ENCODE data around the gene IGF1R.

Gene IGF1R

DNA sequence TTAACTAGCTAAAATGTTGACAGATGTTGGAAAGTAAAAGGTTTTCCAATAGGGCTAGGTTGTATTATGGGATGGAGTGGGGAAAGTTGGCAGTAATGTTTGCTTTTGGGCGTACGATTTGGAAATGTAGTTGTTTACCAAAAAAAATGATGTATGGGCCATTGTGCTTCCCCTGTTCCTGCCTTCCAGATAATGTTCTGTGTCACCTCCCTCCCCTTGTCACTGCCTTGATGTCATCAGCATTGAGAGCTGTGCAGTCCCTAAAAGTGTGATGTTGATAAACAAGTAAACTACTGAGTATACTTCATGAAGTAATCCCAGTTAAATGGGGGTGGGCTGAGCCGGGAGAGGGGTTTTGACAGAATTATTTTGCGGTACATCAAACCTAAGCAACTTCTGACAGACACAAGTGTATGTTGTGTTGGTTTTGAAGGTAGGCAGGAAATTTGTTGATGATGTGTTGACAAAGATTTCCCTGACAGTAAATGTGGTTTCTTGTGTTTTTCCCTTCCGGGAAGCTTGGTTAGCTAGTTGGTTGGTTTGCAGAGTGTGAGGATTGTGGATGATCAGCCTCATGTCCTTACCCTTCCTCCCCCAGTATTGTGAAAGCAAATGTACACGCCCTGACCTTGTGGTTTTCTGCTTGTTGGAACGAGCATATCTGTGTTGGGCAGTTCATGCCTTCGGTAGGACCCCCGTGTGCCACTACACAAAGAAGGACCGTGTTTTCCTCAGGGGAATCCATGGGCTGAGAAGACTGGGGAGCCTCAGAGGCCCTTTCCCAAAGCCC is 271.9 kb downstream of the IGF1R start:
- Histone ChIP-seq H3K27ac (ENCODE audit: low read length) (no peak overlapping the region), H3K27me3 (ENCODE audit: low read depth, low read length) (no peaks in the 10 kb centered on the region), H3K4me3 (ENCODE audit: low read depth in 1 of 2, low read length in 2 of 2) (no peak overlapping the region), H3K9me3 (ENCODE audit: control insufficient read depth in 1 of 2, low read length in 2 of 2) (no peaks in the 10 kb centered on the region), H3K36me3 (ENCODE audit: control insufficient read depth in 1 of 2, insufficient read depth in 2 of 2, low read length in 2 of 2) (peaks cover 45 to 49% of the 10 kb centered on the region in 2 donors), H3K4me1 (ENCODE audit: control insufficient read depth in 1 of 2, insufficient read depth in 2 of 2, low read length in 2 of 2) (no peaks in the 10 kb centered on the region)

DNA sequence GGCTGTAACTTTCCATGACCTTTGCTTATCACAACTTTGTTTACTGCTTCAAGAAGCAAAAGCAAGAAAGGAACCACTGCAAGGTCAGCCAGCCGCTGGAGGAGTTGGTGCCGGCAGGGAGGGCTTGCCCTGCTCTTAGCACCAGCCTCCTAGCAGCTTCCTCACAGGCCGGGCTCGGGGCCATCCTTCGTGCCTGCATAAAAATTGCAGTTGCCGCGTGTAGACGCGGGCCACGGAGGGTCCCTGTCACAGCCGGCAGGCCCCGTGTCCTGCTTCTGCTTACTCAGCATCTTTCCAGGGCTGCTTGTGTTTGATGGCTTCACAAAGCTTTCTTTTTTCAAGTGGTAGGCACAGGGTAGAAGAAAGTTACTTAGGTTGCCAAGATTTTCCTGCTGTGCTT is 274.8 kb downstream of the IGF1R start:
- H3K4me1 ChIP-seq (ENCODE audit: control insufficient read depth in 1 of 2, insufficient read depth in 2 of 2, low read length in 2 of 2): peaks cover 0 to 6% of the 10 kb centered on the region in 2 donors
- peaks cover 26 to 35% of the 10 kb centered on the region in 2 donors for H3K36me3 ChIP-seq (ENCODE audit: control insufficient read depth in 1 of 2, insufficient read depth in 2 of 2, low read length in 2 of 2)
- no peak overlapping the region for H3K4me3 ChIP-seq (ENCODE audit: low read depth in 1 of 2, low read length in 2 of 2)
- no peaks in the 10 kb centered on the region for H3K9me3 ChIP-seq (ENCODE audit: control insufficient read depth in 1 of 2, low read length in 2 of 2)
- no peaks in the 10 kb centered on the region for H3K27me3 ChIP-seq (ENCODE audit: low read depth, low read length)
- H3K27ac ChIP-seq (ENCODE audit: low read length): no peak overlapping the region

DNA sequence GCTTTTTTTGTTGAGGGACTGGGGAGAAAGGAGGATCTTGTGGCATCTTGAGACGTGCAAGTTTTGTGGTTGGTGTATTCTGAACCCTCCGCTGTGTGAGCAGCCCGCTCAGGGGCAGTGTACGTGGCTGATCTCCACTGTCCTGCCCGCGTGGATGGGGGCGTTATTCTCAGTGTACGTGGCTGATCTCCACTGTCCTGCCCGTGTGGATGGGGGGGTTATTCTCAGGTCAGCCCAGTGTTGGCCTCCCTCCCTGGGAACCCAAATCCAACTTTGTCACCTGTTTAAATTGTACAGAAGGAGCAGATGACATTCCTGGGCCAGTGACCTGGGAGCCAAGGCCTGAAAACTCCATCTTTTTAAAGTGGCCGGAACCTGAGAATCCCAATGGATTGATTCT is 275.2 kb downstream of the IGF1R start:
- no peak overlapping the region for H3K4me3 ChIP-seq (ENCODE audit: low read depth in 1 of 2, low read length in 2 of 2)
- H3K36me3 ChIP-seq (ENCODE audit: control insufficient read depth in 1 of 2, insufficient read depth in 2 of 2, low read length in 2 of 2): peaks cover 26 to 35% of the 10 kb centered on the region in 2 donors
- no peak overlapping the region for H3K27ac ChIP-seq (ENCODE audit: low read length)
- no peaks in the 10 kb centered on the region for H3K9me3 ChIP-seq (ENCODE audit: control insufficient read depth in 1 of 2, low read length in 2 of 2)
- peaks cover 0 to 6% of the 10 kb centered on the region in 2 donors for H3K4me1 ChIP-seq (ENCODE audit: control insufficient read depth in 1 of 2, insufficient read depth in 2 of 2, low read length in 2 of 2)
- H3K27me3 ChIP-seq (ENCODE audit: low read depth, low read length): no peaks in the 10 kb centered on the region

DNA sequence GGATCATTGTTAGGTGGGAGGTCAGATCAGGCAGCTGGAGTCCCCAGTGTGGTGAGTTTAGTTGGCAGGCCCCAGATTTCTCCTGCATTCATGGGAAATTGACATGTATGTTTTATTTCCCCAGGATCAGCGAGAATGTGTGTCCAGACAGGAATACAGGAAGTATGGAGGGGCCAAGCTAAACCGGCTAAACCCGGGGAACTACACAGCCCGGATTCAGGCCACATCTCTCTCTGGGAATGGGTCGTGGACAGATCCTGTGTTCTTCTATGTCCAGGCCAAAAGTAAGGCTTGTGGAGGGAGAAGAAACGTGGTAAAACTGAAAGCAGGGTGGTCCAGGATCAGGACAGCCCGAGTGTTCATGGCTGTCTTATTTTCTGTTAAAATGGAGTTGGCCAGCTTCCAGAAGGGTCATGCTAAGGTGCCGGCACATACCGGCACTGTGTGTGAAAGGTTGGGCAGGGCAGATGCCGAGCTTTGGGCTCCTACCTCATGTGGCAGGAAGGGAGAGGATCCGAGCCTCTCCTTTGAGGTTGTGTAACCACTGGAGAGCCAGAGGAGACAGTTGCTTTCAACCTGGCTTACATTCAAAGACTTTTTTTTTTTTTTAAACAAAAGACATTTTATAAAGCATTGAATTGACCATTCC is 276.2 kb downstream of the IGF1R start:
- H3K9me3 ChIP-seq (ENCODE audit: control insufficient read depth in 1 of 2, low read length in 2 of 2): no peaks in the 10 kb centered on the region
- H3K27me3 ChIP-seq (ENCODE audit: low read depth, low read length): no peaks in the 10 kb centered on the region
- H3K4me1 ChIP-seq (ENCODE audit: control insufficient read depth in 1 of 2, insufficient read depth in 2 of 2, low read length in 2 of 2): peaks cover 0 to 6% of the 10 kb centered on the region in 2 donors
- H3K27ac ChIP-seq (ENCODE audit: low read length): peak overlapping the region; percentile 1
- H3K36me3 ChIP-seq (ENCODE audit: control insufficient read depth in 1 of 2, insufficient read depth in 2 of 2, low read length in 2 of 2): peaks cover 27 to 28% of the 10 kb centered on the region in 2 donors
- no peak overlapping the region for H3K4me3 ChIP-seq (ENCODE audit: low read depth in 1 of 2, low read length in 2 of 2)

DNA sequence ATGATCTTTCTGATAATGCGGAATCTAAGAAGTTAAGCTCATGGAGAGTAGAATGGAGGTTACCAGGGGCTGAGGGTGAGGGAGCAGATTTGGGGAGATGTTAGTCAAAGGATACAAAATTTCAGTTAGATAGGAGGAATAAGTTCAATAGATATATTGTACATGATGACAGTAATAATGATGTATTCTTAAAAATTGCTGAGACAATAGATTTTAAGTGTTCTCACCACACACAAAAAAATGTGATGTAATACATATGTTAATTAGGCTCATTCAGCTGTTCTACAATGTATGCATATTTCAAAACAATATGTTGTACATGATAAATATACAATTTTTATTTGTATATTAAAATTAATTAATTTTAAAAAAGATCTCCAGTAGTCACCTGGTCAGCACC is 277.9 kb downstream of the IGF1R start:
- Histone ChIP-seq H3K27ac (ENCODE audit: low read length) (no peak overlapping the region), H3K36me3 (ENCODE audit: control insufficient read depth in 1 of 2, insufficient read depth in 2 of 2, low read length in 2 of 2) (peaks cover 29 to 41% of the 10 kb centered on the region in 2 donors), H3K9me3 (ENCODE audit: control insufficient read depth in 1 of 2, low read length in 2 of 2) (no peaks in the 10 kb centered on the region), H3K27me3 (ENCODE audit: low read depth, low read length) (no peaks in the 10 kb centered on the region), H3K4me3 (ENCODE audit: low read depth in 1 of 2, low read length in 2 of 2) (no peak overlapping the region), H3K4me1 (ENCODE audit: control insufficient read depth in 1 of 2, insufficient read depth in 2 of 2, low read length in 2 of 2) (peaks cover 0 to 6% of the 10 kb centered on the region in 2 donors)

DNA sequence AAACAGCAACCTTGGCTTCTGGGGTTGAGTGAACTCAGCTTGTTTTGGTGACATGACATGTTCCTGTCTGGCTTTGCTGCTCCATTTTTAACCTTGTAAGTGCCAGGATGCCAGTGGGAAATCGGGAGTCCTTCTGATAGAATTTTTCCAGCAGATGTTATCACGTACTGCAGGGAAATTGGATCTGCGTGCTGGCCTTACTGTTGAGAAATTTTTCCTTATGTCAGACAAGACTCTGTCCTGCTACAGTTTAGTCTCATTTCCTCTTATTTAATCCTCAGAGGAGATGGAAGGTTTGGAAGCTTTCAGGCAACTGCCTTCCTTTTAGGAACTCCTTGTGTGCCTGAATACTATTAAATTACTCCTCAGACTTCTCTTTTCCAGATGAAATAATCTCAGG is 278.7 kb downstream of the IGF1R start:
- Histone ChIP-seq H3K4me3 (ENCODE audit: low read depth in 1 of 2, low read length in 2 of 2) (no peak overlapping the region), H3K4me1 (ENCODE audit: control insufficient read depth in 1 of 2, insufficient read depth in 2 of 2, low read length in 2 of 2) (peaks cover 0 to 6% of the 10 kb centered on the region in 2 donors), H3K27me3 (ENCODE audit: low read depth, low read length) (no peaks in the 10 kb centered on the region), H3K9me3 (ENCODE audit: control insufficient read depth in 1 of 2, low read length in 2 of 2) (no peaks in the 10 kb centered on the region), H3K36me3 (ENCODE audit: control insufficient read depth in 1 of 2, insufficient read depth in 2 of 2, low read length in 2 of 2) (peaks cover 27 to 42% of the 10 kb centered on the region in 2 donors), H3K27ac (ENCODE audit: low read length) (peak overlapping the region; percentile 54)

DNA sequence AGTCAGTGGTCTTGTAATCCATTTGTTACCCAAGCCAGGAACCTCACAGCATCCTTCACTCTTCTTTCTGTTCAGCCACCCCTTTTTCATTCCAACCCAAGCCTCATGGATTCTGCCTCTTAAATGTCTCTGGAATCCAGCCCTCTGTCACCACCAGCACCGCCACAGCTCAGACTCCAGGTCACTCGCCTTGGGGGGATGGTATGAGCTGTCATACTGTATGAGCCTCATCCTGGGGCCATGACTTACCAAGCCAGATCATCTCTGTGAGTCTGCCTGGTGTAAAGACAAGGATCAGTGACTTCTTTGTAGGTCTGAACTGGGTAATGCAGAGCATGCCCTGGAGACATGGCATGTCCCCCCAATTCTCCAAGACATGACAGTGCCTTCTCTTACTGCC is 279.7 kb downstream of the IGF1R start:
- Histone ChIP-seq H3K36me3 (ENCODE audit: control insufficient read depth in 1 of 2, insufficient read depth in 2 of 2, low read length in 2 of 2) (peaks cover 24 to 39% of the 10 kb centered on the region in 2 donors), H3K9me3 (ENCODE audit: control insufficient read depth in 1 of 2, low read length in 2 of 2) (no peaks in the 10 kb centered on the region), H3K4me1 (ENCODE audit: control insufficient read depth in 1 of 2, insufficient read depth in 2 of 2, low read length in 2 of 2) (peaks cover 0 to 6% of the 10 kb centered on the region in 2 donors), H3K27me3 (ENCODE audit: low read depth, low read length) (no peaks in the 10 kb centered on the region), H3K4me3 (ENCODE audit: low read depth in 1 of 2, low read length in 2 of 2) (no peak overlapping the region), H3K27ac (ENCODE audit: low read length) (no peak overlapping the region)

DNA sequence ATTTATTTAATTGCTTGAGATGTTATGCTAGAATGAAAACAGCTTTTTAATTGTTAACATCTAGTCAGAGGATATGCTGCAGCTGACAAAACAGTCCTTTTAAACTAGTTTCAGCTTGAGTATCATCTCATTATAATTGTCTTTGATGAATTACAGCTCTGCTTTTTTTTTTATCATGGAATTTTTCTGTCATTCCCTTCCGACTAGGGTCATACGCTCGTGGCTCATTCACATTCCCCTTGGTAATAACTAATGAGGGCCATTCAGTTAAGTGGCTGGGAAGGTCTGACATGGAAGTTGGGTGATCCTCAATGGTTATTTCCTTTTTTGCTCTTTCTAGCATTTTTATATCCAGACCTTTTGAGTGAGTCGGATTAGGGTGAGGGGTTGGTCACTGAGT is 282.2 kb downstream of the IGF1R start:
- Histone ChIP-seq H3K4me3 (ENCODE audit: low read depth in 1 of 2, low read length in 2 of 2) (no peak overlapping the region), H3K9me3 (ENCODE audit: control insufficient read depth in 1 of 2, low read length in 2 of 2) (no peaks in the 10 kb centered on the region), H3K36me3 (ENCODE audit: control insufficient read depth in 1 of 2, insufficient read depth in 2 of 2, low read length in 2 of 2) (peaks cover 26 to 48% of the 10 kb centered on the region in 2 donors), H3K27ac (ENCODE audit: low read length) (no peak overlapping the region), H3K4me1 (ENCODE audit: control insufficient read depth in 1 of 2, insufficient read depth in 2 of 2, low read length in 2 of 2) (peaks cover 0 to 6% of the 10 kb centered on the region in 2 donors), H3K27me3 (ENCODE audit: low read depth, low read length) (no peaks in the 10 kb centered on the region)

DNA sequence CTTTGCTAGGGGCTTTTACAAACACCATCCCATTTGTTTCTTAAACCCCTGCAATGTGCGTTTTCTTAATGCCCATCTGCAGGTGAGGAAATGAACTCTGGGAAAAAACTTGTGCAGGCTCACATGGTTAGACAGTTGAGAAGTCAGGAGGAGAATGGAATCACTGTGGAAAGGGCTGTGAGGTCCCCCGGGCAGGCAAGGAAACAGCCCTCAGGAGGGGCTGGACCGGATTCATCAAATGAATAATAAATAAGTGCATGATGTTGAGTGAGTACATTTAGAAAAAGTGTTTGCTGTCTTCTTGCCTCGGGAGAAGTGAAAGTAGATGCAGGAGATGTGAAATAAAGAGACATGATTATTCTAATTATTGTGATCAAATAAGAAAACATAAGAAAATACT is 282.7 kb downstream of the IGF1R start:
- Histone ChIP-seq H3K36me3 (ENCODE audit: control insufficient read depth in 1 of 2, insufficient read depth in 2 of 2, low read length in 2 of 2) (peaks cover 30 to 52% of the 10 kb centered on the region in 2 donors), H3K4me1 (ENCODE audit: control insufficient read depth in 1 of 2, insufficient read depth in 2 of 2, low read length in 2 of 2) (peaks cover 0 to 6% of the 10 kb centered on the region in 2 donors), H3K27ac (ENCODE audit: low read length) (no peak overlapping the region), H3K27me3 (ENCODE audit: low read depth, low read length) (no peaks in the 10 kb centered on the region), H3K9me3 (ENCODE audit: control insufficient read depth in 1 of 2, low read length in 2 of 2) (no peaks in the 10 kb centered on the region), H3K4me3 (ENCODE audit: low read depth in 1 of 2, low read length in 2 of 2) (no peak overlapping the region)

DNA sequence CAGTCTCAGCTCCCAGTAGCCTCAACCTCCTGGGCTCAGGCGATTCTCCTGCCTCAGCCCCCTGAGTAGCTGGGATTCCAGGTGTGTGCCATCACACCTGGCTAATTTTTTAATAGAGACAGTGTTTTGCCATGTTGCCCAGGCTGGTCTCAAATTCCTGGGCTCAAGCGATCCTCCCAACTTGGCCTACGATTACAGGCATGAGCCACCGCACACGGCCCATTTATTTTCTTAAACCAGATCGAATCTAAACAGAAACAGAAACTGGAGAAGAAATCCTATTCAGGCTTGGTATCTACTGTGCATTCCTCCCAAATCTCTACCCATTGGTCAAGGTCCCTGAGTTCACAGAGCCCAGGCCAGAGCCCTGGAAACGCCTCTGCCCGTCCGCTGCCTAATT is 285.1 kb downstream of the IGF1R start:
- no peaks in the 10 kb centered on the region for H3K9me3 ChIP-seq (ENCODE audit: control insufficient read depth in 1 of 2, low read length in 2 of 2)
- no peaks in the 10 kb centered on the region for H3K27me3 ChIP-seq (ENCODE audit: low read depth, low read length)
- H3K36me3 ChIP-seq (ENCODE audit: control insufficient read depth in 1 of 2, insufficient read depth in 2 of 2, low read length in 2 of 2): peaks cover 40 to 64% of the 10 kb centered on the region in 2 donors
- H3K27ac ChIP-seq (ENCODE audit: low read length): no peak overlapping the region
- no peaks in the 10 kb centered on the region for H3K4me1 ChIP-seq (ENCODE audit: control insufficient read depth in 1 of 2, insufficient read depth in 2 of 2, low read length in 2 of 2)
- no peak overlapping the region for H3K4me3 ChIP-seq (ENCODE audit: low read depth in 1 of 2, low read length in 2 of 2)

DNA sequence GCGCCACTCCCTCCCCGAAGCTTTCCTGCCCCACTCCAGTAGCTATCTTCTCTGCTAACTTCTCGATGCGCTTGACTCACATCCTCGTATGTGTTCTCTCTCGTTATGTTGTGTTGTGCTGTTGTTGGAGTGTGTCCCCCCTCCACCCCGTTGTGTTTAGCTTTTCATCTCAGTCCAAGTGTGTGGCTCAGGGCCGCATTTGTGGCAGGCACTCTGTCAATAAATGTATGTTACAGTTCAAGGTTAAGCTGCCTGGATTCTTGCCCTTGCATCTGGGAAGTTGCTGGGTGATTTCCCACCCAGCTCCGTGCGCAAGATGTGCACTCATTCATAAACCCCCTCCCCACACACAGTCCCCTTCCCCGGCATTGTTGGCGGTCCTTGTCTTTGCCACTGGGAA is 287.4 kb downstream of the IGF1R start:
- no peaks in the 10 kb centered on the region for H3K9me3 ChIP-seq (ENCODE audit: control insufficient read depth in 1 of 2, low read length in 2 of 2)
- no peaks in the 10 kb centered on the region for H3K27me3 ChIP-seq (ENCODE audit: low read depth, low read length)
- no peak overlapping the region for H3K27ac ChIP-seq (ENCODE audit: low read length)
- no peak overlapping the region for H3K4me3 ChIP-seq (ENCODE audit: low read depth in 1 of 2, low read length in 2 of 2)
- H3K4me1 ChIP-seq (ENCODE audit: control insufficient read depth in 1 of 2, insufficient read depth in 2 of 2, low read length in 2 of 2): no peaks in the 10 kb centered on the region
- peaks cover 36 to 66% of the 10 kb centered on the region in 2 donors for H3K36me3 ChIP-seq (ENCODE audit: control insufficient read depth in 1 of 2, insufficient read depth in 2 of 2, low read length in 2 of 2)

Data from muscle layer of duodenum (tissue), 2 donors.